T follicular helper cell (primary cell): ENCODE measurements around the gene STAG1.
A peak's percentile ranks its signal among the peaks of the same experiment; 100 is the strongest.
"Not testable (repeated sequence)": the region's sequence is repeated elsewhere in the genome, so short reads cannot be mapped to it uniquely, and the experiment has no call there.

Experiments used
- DNase-seq: peaks from one replicate; pipeline ENCODE4 v3.0.0-alpha.2; 2020; ENCODE audit warnings: low read depth
- total RNA-seq, 2 experiments: gene quantifications; one replicate each; lab custom pipeline; 2026; lab: John Stamatoyannopoulos, UW

STAG1 gene
- total RNA-seq, result 154 to 169 reads per million in 2 experiments

DNA sequence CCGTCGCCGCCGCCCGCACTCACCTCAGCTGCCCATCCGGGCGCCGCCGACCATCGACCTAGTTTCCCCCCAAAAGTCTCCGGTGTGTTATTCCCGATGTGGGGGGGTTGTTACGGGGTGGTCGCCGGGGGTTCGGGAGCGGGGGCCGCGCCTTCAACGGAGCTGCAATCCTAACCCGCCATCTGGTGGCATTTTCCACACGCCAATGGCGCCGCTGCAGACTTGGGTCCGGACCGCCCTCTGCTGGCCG is at the start of gene STAG1:
Gene STAG1, minus strand, starts transcription at position 207 of the 250 bp plus-strand sequence. CDS start 121,480 bp downstream, outside the sequence.
- DNase-seq, result no peak

GRCh38 chr3:136801146-136801545 is 49.0 kb upstream of the STAG1 start:
- not testable (repeated sequence) for DNase-seq

- DNase-seq, result no peak
Observed at GRCh38 chr3:136792556-136793330, 40.6 kb upstream of the STAG1 start.

- no peak for DNase-seq
Observed at GRCh38 chr3:136790786-136791185, 38.6 kb upstream of the STAG1 start.

GRCh38 chr3:136789976-136790375 is 37.8 kb upstream of the STAG1 start:
- no peak for DNase-seq

- no peak for DNase-seq
Observed at GRCh38 chr3:136788154-136788553, 36.0 kb upstream of the STAG1 start.

GRCh38 chr3:136787349-136787748 is 35.2 kb upstream of the STAG1 start:
- DNase-seq, result peak; percentile 1

DNA sequence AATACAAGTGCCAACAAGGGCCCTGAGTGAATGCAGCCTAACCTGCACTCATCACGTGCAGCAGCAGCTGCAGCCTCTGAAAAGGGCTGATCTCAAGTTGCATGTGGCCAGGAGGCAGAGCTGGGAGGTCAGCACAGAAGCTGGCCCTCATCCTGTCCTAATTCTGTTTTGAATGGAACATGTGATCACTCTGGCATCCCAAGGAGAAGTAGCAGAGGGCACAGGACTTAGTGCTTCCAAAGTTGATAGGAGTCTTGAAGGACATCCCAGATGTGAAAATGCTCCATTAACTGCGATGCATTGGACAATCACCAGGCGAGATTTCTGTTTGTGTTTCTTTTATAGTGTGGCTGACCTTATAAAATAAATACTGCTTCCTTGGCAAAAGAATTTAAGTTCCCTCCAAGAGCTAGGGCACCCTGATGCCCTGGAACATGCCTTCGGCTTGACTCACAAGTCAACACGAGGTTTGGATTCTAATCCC is 31.6 kb upstream of the STAG1 start:
- no peak for DNase-seq

DNA sequence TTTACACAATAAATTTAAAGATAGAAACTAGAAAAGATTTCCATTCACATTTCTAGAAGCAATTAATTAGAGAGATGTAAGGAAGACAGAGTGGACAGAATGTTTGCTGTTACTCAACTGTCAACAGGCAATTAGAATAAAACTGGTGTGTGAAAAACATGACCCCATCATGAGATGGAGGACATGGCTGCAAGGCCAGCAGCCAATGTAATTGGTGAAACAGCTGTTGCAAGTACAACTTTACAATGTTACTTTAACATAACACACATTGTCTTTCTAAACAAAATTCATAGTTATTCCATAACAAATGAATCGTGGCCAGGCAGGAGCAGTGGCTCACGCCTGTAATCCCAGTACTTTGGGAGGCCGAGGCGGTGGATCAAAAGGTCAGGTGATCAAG is 28.6 kb upstream of the STAG1 start:
- no peak for DNase-seq

DNA sequence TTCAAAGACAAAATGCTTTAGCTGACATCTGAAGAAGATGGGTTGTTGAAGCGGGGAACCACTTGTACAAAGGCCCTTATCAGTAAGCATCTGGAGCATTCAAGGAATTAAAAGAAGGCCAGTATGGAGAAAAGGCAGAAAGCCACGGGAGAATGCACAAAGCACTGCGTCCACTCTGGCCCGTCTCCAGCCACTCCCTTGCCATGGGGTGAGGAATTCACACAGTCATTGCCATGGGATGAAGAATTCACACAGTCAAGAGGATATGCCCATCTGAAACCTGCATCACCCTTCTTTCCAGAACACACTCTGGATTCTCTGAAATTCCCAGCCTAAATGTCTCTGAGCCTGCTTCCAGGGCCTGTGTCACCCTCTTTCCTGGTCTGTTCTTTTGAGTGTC is 26.7 kb upstream of the STAG1 start:
- DNase-seq, result no peak

- DNase-seq, result no peak
Observed at GRCh38 chr3:136772709-136773108, 20.5 kb upstream of the STAG1 start.

DNA sequence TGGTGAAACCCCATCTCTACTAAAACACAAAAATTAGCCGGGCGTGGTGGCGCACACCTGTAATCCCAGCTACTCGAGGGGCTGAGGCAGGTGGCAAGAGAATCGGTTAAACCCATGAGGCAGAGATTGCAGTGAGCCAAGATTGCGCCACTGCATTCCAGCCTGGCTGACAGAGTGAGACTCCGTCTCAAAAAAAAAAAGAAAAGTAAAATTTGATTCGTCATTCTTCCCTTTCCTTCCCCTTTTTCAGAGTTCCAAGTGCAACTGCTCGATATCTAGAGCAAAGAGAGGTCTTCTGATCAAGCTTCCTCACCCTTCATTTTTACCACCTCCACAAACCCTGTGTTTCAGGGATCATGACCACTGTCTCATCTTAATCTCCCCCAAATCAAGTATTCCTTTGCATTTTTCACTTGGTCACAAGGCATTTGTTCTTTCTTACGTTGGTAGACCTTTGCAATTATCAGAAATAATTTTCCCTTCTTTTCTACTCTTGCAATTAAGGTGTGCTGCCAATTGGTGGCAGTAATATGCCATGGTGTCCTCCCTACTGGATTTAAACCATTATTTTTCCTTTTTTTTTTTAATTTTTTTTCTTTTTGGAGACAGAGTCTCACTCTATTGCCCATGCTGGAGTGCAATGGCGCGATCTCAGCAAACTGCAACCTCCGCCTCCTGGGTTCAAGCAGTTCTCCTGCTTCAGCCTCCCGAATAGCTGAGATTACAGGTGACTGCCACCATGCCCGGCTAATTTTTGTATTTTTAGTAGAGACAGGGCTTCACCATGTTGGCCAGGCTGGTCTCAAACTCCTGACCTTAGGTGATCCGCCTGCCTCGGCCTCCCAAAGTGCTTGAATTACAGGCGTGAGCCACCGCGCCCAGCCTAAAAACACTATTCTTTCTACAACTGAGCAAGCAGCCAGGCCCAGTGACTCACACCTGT is 6.3 kb upstream of the STAG1 start:
- DNase-seq, result not testable (repeated sequence)

- no peak for DNase-seq
Observed at GRCh38 chr3:136755192-136755591, 3.0 kb upstream of the STAG1 start.

- no peak for DNase-seq
Observed at GRCh38 chr3:136753326-136753939, 1.3 kb upstream of the STAG1 start.

DNA sequence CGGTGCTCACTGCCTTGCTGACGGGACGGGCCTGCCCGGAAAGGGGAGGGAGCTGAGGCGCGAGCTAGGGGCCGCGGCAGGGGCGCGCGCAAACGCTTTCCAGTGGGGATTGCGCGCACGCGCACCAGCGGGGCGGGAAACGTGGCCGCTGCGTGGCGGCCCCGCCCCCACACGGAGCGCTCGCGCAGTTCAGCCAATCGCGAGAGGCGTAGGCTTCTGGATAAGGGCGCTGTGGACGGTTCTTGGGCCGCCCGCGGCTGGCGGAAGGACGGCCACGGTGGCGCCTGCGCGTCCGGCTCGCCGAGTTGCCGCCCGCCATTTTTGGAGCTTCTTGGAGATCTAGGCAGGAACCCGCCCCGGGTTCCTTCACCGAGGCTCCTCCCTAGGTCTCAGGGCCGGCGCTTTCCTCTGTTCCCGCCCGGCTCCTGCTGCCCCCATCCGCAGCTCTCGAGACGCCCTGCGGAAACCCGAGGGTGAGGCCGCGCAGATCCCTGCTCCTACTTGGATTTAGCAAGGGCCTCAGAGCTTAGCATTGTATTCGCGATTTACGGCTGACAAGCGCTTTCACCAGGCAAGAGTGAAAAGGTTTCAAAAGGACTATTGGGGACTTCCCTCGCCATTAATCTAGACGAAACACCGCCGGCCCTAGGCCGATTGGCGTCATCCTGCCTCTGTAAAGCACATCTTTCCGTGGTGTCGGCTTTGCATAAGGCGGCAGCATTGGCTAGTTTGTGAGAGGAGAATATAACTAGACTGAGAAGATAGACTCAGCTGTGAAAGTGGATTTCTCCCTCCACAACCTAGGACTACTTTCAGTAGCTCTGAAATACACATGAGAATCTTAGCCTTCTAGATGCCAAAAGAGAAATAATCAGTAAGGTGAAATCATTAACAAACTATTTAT is 496 bp upstream of the STAG1 start:
- peak; percentile 98 for DNase-seq

DNA sequence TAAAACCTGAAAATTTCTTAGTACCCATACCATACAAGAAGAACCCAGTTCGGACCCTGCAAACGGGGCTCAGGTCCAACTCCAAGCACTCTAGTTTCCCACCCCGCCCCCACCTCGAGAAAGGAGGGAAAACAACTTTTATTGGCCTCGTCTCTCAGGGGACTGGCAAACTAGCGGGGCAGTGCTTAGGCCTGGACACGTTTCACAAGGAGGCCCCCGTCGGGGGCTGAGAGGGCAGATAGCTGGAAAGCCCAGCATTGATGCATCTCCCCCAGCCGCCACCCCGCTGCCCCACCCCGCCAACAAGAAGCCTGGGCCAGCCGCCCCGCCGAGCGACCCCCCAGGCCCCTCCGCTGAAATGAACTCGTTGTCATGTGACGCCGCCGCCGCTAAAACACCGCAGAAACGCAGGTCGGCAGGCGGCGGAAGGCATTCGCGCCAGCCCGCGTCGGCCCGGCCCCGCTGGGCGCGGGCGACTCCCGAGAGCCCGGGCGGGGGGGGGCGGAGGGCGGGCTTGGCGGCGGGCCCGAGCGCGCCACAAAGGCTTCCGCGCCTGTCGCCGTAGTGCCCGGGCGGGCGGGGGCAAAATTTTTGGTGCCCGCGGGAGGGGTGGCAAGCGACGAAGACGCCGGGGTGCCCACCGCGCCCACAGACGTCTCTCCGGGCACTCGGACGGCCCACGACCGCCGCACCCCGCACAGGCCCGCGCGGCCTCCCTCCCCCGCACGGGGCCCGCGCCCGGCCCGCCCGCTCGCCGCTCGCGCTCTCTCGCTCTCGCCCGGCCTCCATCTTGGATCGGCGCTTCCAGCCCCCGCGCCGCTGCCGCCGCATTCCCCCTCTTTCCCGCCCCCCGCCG is 634 bp downstream of the STAG1 start:
- DNase-seq, result peak; percentile 55

GRCh38 chr3:136750897-136751315 is 1.3 kb downstream of the STAG1 start:
- no peak for DNase-seq

DNA sequence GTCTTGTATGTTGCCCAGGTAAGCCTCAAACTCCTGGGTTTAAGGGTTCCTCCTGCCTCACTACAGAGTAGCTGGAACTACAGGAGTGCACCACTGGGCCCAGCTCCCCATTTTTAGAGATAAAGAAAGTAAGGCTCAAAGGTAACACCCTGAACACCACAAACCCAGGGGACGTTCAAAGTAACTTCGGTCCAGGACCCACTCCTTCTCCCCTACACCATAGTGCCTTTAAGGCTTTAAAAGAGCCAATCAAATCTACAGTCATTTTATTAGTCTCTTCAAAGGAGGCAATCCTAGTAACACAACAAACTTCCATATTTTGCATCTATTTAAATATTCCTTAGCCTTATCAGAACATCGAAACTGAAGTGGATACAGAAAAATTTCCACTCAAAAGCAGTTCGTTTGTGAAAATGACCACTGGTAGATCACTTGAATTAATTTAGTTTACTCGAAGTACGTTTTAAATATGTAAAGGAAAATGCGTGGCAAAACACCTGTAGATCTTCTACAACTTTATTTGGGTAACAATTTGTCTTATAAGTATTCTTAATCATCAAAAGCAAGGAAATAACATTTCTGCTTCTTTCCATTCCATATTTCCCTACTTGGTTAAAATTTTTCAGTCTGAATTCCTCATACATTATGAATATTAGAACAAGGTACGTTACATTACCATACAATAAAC is 1.8 kb downstream of the STAG1 start:
- no peak for DNase-seq

- not testable (repeated sequence) for DNase-seq
Observed at GRCh38 chr3:136749602-136750001, 2.6 kb downstream of the STAG1 start.

- DNase-seq, result no peak
Observed at GRCh38 chr3:136749091-136749490, 3.1 kb downstream of the STAG1 start.
